ENCODE results near the gene TEAD1. TPM values are rescaled to one million over a fixed set of nuclear protein-coding genes. Genes with fewer than 3 reads are reported as not detected.

The TEAD1 gene
- total and polyA plus RNA-seq, 9 of the 15 experiments (the other 6 are each of a cell fraction or from before 2014, with no cell fraction given) = 1.7 to 17.7 (median 10.8) TPM

DNA sequence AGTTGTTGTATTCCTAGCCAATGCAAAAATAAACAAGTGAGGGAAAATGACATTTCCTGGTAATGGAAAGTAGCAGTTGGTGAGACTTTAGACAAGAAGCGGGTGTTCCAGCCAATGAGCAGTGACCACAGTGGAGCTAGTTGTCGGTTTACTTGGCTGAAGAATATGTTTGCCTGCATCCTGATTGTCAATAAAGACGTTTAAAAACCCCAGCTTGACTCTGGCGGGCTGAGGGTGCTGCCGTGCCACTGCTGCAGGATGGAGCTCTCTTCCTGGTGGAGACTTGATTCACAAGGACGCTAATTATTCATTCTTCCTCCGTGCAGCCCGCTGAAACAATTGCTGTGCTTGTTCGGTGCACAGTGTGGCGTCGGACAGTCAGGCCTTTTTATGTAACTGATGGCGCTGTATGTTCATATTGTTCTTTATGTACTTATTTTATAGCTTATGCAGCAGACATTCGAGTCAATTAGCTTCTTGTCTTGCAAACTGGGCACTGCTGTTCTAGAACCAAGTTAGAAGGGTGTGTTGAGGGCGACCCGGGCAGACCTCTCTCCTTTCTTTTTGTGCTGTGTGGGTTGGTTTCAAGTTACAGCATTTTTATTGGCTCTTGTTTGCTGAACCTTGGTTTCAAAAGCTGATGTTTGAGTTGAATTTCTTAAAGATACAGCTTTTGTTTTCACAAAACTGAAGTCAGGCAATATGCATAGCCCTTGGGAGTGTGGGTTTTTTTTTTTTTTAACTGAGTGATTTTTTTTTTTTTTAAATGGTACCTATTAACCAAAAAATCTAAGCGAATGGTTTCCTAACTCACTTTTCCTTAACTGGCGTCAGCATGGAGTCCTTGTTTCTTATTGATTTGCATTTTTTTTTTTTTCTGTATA lies 153.9 kb downstream of the TEAD1 start (continued):
- TF ChIP-seq, protein P1, sequence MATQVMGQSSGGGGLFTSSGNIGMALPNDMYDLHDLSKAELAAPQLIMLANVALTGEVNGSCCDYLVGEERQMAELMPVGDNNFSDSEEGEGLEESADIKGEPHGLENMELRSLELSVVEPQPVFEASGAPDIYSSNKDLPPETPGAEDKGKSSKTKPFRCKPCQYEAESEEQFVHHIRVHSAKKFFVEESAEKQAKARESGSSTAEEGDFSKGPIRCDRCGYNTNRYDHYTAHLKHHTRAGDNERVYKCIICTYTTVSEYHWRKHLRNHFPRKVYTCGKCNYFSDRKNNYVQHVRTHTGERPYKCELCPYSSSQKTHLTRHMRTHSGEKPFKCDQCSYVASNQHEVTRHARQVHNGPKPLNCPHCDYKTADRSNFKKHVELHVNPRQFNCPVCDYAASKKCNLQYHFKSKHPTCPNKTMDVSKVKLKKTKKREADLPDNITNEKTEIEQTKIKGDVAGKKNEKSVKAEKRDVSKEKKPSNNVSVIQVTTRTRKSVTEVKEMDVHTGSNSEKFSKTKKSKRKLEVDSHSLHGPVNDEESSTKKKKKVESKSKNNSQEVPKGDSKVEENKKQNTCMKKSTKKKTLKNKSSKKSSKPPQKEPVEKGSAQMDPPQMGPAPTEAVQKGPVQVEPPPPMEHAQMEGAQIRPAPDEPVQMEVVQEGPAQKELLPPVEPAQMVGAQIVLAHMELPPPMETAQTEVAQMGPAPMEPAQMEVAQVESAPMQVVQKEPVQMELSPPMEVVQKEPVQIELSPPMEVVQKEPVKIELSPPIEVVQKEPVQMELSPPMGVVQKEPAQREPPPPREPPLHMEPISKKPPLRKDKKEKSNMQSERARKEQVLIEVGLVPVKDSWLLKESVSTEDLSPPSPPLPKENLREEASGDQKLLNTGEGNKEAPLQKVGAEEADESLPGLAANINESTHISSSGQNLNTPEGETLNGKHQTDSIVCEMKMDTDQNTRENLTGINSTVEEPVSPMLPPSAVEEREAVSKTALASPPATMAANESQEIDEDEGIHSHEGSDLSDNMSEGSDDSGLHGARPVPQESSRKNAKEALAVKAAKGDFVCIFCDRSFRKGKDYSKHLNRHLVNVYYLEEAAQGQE (IDR thresholded peaks at IDR 0.05; ENCODE audit: borderline replicate concordance) = peak; percentile 12; the same call in 1 of the 2 replicates
- TF ChIP-seq, protein P1 (CRISPR knock-in tag; IDR thresholded peaks at IDR 0.05; ENCODE audit: low read depth) = no peak
- TF ChIP-seq SMARCA4 (IDR thresholded peaks at IDR 0.05) (no peak; the same call in 1 of the 2 replicates), JUNB (CRISPR knock-in tag; conservative IDR thresholded peaks at IDR 0.05) (no peak), RBM17 (IDR thresholded peaks at IDR 0.05; ENCODE audit: borderline replicate concordance, low read depth, low read length) (no peak), ESRRA (IDR thresholded peaks at IDR 0.05; ENCODE audit: borderline replicate concordance, low read depth) (no peak), HDAC8 (tag; IDR thresholded peaks at IDR 0.05) (no peak), SNRNP70 (optimal IDR thresholded peaks at IDR 0.05; ENCODE audit: low read depth, low read length) (no peak), DPF2 (IDR thresholded peaks at IDR 0.05) (no peak), ZBTB8A (IDR thresholded peaks at IDR 0.05; ENCODE audit: partially characterized antibody) (no peak), SMARCB1 (IDR thresholded peaks at IDR 0.05; ENCODE audit: insufficient read length, low read depth) (no peak)
- TF ChIP-seq, protein P2, sequence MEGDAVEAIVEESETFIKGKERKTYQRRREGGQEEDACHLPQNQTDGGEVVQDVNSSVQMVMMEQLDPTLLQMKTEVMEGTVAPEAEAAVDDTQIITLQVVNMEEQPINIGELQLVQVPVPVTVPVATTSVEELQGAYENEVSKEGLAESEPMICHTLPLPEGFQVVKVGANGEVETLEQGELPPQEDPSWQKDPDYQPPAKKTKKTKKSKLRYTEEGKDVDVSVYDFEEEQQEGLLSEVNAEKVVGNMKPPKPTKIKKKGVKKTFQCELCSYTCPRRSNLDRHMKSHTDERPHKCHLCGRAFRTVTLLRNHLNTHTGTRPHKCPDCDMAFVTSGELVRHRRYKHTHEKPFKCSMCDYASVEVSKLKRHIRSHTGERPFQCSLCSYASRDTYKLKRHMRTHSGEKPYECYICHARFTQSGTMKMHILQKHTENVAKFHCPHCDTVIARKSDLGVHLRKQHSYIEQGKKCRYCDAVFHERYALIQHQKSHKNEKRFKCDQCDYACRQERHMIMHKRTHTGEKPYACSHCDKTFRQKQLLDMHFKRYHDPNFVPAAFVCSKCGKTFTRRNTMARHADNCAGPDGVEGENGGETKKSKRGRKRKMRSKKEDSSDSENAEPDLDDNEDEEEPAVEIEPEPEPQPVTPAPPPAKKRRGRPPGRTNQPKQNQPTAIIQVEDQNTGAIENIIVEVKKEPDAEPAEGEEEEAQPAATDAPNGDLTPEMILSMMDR (IDR thresholded peaks at IDR 0.05 in 2 of 3, conservative IDR thresholded peaks at IDR 0.05 in 1 of 3; ENCODE audit: insufficient read depth in 2 of 3, low read depth in 1 of 3, low read length in 3 of 3) = peak in 2 of 3 experiments; percentile 15 to 18; a peak in 3 of 6 replicates
- TF ChIP-seq, protein P3, sequence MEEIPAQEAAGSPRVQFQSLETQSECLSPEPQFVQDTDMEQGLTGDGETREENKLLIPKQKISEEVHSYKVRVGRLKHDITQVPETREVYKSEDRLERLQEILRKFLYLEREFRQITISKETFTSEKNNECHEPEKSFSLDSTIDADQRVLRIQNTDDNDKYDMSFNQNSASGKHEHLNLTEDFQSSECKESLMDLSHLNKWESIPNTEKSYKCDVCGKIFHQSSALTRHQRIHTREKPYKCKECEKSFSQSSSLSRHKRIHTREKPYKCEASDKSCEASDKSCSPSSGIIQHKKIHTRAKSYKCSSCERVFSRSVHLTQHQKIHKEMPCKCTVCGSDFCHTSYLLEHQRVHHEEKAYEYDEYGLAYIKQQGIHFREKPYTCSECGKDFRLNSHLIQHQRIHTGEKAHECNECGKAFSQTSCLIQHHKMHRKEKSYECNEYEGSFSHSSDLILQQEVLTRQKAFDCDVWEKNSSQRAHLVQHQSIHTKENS (CRISPR knock-in tag; IDR thresholded peaks at IDR 0.05) = no peak
- TF ChIP-seq, protein P4, sequence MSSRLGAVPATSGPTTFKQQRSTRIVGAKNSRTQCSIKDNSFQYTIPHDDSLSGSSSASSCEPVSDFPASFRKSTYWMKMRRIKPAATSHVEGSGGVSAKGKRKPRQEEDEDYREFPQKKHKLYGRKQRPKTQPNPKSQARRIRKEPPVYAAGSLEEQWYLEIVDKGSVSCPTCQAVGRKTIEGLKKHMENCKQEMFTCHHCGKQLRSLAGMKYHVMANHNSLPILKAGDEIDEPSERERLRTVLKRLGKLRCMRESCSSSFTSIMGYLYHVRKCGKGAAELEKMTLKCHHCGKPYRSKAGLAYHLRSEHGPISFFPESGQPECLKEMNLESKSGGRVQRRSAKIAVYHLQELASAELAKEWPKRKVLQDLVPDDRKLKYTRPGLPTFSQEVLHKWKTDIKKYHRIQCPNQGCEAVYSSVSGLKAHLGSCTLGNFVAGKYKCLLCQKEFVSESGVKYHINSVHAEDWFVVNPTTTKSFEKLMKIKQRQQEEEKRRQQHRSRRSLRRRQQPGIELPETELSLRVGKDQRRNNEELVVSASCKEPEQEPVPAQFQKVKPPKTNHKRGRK (tag; IDR thresholded peaks at IDR 0.05) = peak; percentile 72; the same call in 1 of the 2 replicates
